ENCODE measurements around the gene DHRS7B. TPM values are rescaled to one million over a fixed set of nuclear protein-coding genes. Genes with fewer than 3 reads are reported as not detected.

The DHRS7B gene
- total RNA-seq, 1 experiment from 2014 or later = 19.0 TPM

DNA sequence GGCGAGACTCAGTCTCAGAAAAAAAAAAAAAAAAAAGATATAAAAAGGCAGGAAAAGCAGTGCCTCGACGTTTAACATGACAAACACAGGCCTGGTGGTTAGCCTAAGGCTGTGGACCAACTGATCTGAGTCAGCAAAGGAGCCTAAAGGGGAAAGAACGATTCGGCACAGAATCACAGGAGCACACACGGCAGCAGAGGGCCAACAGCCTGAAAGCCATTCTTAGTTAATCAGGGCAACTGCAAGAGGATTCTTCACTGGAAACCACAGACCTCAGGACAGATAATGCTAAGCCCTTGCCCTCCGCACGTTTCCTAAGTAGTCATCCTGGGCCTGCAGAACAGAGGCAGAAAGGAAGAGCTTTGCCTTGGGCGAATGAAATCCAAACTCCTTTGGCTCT, 72.5 kb downstream of the DHRS7B start:
- DNase-seq (ENCODE audit: low spot score) = no peak
- intact Hi-C loops (cut with micrococcal nuclease; ENCODE audit: unreplicated experiment) = no loop called here

DNA sequence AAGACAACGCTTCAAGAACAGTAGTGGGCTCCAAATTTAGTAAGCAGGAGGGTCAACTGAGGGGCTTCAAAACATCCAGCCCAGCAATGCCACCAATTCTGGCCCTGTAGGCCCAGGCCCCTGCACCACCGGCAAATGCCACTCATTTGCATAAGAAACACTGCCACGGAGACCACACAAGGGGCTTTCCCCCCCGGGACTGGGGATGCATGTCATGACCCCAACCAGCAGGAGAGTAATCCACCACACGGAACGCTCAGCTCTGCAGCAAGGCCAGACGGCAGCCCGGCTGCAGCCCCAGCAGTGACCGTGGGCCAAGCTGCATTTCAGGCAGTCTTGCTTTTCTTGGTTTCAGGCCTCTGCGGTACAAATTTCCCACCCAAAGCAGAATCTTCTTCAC, 73.1 kb downstream of the DHRS7B start:
- POLR2A ChIA-PET (ENCODE audit: low non-redundant PET) = no interaction called here
- BruUV-seq (replicated peaks) = no TSS peak
- Histone ChIP-seq H3K27me3 (replicated peaks; ENCODE audit: insufficient read depth, low read depth, low read length, poor library complexity) (no peaks in the 10 kb centered on the region), H3K4me1 (ENCODE audit: insufficient read depth, low read length, poor library complexity, severe bottlenecking) (no peaks in the 10 kb centered on the region), H3K36me3 (ENCODE audit: insufficient read depth, low read length, poor library complexity, severe bottlenecking) (peaks cover 28% of the 10 kb centered on the region), H3K9me3 (ENCODE audit: low read depth, low read length, poor library complexity, severe bottlenecking) (no peaks in the 10 kb centered on the region), H3K27ac (ENCODE audit: low read depth, low read length, poor library complexity, severe bottlenecking) (no peak overlapping the region), H3K4me3 (ENCODE audit: low read depth, low read length, poor library complexity, severe bottlenecking) (no peak overlapping the region)
- DNase-seq (ENCODE audit: low spot score) = no peak
- intact Hi-C loops (cut with micrococcal nuclease; ENCODE audit: unreplicated experiment) = no loop called here
- CTCF ChIA-PET = no interaction called here
- TF ChIP-seq EZH2 (IDR thresholded peaks at IDR 0.05; ENCODE audit: borderline replicate concordance, low read depth, low read length, poor library complexity, severe bottlenecking) = no peak
- TF ChIP-seq, protein P1, sequence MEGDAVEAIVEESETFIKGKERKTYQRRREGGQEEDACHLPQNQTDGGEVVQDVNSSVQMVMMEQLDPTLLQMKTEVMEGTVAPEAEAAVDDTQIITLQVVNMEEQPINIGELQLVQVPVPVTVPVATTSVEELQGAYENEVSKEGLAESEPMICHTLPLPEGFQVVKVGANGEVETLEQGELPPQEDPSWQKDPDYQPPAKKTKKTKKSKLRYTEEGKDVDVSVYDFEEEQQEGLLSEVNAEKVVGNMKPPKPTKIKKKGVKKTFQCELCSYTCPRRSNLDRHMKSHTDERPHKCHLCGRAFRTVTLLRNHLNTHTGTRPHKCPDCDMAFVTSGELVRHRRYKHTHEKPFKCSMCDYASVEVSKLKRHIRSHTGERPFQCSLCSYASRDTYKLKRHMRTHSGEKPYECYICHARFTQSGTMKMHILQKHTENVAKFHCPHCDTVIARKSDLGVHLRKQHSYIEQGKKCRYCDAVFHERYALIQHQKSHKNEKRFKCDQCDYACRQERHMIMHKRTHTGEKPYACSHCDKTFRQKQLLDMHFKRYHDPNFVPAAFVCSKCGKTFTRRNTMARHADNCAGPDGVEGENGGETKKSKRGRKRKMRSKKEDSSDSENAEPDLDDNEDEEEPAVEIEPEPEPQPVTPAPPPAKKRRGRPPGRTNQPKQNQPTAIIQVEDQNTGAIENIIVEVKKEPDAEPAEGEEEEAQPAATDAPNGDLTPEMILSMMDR (conservative IDR thresholded peaks at IDR 0.05; ENCODE audit: low read depth, low read length) = no peak

More for the DNA sequence above, 72.5 kb downstream of the DHRS7B start:
- TF ChIP-seq, protein P1 (conservative IDR thresholded peaks at IDR 0.05; ENCODE audit: low read depth, low read length) = no peak
- no peak for TF ChIP-seq EZH2 (IDR thresholded peaks at IDR 0.05; ENCODE audit: borderline replicate concordance, low read depth, low read length, poor library complexity, severe bottlenecking)
- Histone ChIP-seq H3K4me1 (ENCODE audit: insufficient read depth, low read length, poor library complexity, severe bottlenecking) (no peaks in the 10 kb centered on the region), H3K36me3 (ENCODE audit: insufficient read depth, low read length, poor library complexity, severe bottlenecking) (peaks cover 28% of the 10 kb centered on the region), H3K27ac (ENCODE audit: low read depth, low read length, poor library complexity, severe bottlenecking) (no peak overlapping the region), H3K4me3 (ENCODE audit: low read depth, low read length, poor library complexity, severe bottlenecking) (no peak overlapping the region), H3K27me3 (replicated peaks; ENCODE audit: insufficient read depth, low read depth, low read length, poor library complexity) (no peaks in the 10 kb centered on the region), H3K9me3 (ENCODE audit: low read depth, low read length, poor library complexity, severe bottlenecking) (no peaks in the 10 kb centered on the region)
- ChIA-PET POLR2A (ENCODE audit: low non-redundant PET) (no interaction called here), CTCF (no interaction called here)
- no TSS peak for BruUV-seq (replicated peaks)

GRCh38 chr17:21200590-21201297, 74.0 kb downstream of the DHRS7B start:
- H3K36me3 ChIP-seq (ENCODE audit: insufficient read depth, low read length, poor library complexity, severe bottlenecking) = peaks cover 28% of the 10 kb centered on the region
- no TSS peak for BruUV-seq (replicated peaks)
- H3K27ac ChIP-seq (ENCODE audit: low read depth, low read length, poor library complexity, severe bottlenecking) = no peak overlapping the region
- no peak for DNase-seq (ENCODE audit: low spot score)
- TF ChIP-seq EZH2 (IDR thresholded peaks at IDR 0.05; ENCODE audit: borderline replicate concordance, low read depth, low read length, poor library complexity, severe bottlenecking) = no peak
- TF ChIP-seq, protein P1 (conservative IDR thresholded peaks at IDR 0.05; ENCODE audit: low read depth, low read length) = no peak
- intact Hi-C loops (cut with micrococcal nuclease; ENCODE audit: unreplicated experiment) = no loop called here
- H3K27me3 ChIP-seq (replicated peaks; ENCODE audit: insufficient read depth, low read depth, low read length, poor library complexity) = no peaks in the 10 kb centered on the region
- CTCF ChIA-PET = no interaction called here
- no peak overlapping the region for H3K4me3 ChIP-seq (ENCODE audit: low read depth, low read length, poor library complexity, severe bottlenecking)
- no peaks in the 10 kb centered on the region for H3K4me1 ChIP-seq (ENCODE audit: insufficient read depth, low read length, poor library complexity, severe bottlenecking)
- H3K9me3 ChIP-seq (ENCODE audit: low read depth, low read length, poor library complexity, severe bottlenecking) = no peaks in the 10 kb centered on the region
- POLR2A ChIA-PET (ENCODE audit: low non-redundant PET) = no interaction called here

Data from A673 (cell line).